ENCODE measurements around the gene LRRC57.

Gene LRRC57

DNA sequence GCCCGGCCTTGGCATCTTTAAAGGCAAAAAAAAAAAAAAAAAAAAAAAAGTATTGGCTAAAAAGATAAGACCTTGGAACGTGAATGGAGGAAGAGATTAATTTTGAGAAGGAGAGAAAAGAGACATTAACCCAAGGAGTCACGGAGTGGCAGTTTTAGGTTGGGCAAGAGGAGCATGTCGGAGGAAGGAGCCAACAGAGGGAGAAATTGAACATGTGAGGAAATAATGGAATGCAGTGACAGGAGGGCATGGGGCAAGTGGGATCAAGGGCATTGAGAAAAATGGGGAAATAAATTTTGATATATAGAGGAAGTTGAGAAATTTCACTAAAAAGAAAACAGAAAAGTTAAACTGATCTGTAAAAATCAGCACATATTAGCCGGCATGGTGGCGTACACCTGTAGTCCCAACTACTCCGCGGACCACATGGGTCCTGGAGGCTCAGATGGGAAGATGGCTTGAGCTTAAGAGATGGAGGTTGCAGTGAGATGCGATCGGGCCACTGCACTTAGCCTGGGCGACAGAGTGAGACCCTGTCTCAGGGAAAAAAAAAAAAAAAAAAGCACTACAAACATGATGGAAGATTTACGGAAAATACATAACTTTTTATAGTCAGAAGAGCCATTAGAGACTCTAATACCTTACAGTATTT, 1.3 kb upstream of the LRRC57 start:
- no peak for FAIRE-seq

DNA sequence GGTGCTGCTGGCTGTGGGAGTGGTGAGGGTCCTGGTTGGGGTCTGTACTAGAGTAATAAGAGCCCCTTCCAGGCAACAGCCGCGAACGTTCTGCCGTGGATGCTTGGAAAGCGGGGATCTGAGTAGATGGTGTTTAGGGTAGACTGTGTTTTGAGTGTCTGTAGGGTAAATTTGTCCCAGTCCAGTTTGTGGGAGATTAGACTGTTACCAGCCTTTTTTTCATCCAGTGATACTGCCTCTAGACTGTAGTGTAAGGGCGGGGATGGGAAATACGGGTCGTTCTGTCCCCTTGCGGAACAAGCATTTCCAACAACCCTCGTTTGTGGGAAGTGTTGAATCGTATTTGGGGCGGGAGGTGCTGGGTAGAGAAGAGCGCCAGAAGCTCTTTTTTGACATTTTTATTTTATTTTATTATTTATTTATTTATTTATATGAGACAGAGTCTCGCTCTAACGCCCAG, 469 bp upstream of the LRRC57 start:
- no peak for FAIRE-seq

DNA sequence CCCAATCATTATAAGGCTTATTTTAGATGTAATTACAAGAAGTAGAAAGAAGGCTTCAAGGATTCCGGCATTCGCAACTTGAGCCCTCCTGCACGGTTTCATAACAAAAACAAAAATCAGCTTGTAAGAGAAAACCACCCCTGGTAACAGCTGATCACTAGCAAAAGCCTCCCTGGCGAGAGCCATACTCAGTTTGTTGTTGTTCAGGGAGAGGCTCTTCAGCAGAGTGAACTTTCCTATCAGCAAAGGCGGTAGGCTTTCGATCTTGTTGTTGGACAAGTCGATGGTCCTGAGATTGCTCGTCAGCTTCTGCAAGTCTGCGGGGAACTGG, 710 bp downstream of the LRRC57 start:
- FAIRE-seq: no peak

DNA sequence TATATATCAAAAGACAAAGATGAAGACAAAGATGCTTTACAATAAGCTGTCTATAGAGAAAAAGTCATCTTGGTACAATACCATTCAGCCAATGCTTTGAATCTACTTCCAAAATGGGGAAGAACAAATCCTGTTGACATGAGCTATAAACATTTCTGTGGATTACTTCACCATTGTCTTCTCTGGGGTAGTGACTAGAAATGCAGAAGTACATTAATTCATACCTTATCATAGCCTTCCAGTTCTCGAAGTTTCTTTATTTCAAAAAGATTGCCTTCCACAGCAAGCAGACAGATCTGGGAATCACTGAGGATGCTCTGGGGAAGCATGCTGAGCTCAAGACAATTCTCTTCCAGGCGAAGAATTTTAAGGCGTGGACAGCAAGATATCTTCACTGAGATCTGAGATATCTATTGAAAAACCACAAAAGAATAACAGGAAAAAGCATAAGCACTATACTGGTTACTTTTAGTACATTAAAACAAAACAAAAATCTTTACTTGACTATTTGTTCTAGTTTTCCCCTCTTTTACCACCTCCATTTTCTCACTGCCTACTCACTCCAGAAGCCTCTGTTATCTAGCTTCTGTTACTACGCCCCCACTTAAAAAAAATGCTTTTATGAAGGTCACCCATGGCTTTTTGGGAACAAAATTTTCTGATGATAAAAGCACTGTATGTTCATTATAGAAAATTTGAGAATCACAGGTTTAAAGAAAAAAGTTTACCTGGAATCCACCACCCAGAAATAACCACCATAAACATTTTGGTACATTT, 3.6 kb downstream of the LRRC57 start:
- FAIRE-seq: no peak

DNA sequence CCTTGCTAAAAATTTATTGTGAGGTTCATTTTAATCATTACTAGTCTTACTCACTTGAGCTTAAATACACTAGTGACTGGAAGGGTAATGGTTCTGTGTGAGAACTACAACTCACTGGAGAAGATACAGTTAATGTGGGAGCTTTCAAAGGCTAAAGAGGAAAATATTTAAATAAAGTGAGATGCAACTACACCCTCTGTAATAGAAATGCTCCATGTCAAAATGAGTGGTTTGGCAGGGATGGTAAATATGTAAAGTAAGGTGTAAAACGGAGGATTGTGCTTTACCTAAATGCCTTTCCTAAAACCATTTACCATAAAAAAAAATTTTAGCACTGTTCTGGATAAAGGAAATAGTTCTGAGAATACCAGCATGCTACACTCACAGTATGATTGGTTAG, 15.3 kb downstream of the LRRC57 start:
- no peak for FAIRE-seq

DNA sequence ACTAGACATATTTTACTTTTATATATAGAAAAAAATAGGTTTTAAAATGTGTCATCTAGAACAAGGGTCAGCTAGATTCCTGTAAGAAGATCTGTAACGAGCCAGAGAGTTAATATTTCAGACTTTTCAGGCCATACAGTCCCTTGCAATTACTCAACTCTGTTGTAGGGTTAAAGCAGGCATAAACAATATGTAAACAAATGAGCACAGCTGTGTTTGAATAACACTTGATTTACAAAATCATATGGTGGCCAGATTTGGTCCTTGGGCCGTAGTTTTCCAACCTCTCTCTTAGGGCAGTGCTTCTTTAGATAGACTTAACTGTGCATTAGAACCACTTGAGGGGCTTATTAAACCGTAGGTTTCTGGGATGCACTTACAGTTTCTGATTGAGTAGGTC, 19.6 kb downstream of the LRRC57 start:
- FAIRE-seq: no peak

DNA sequence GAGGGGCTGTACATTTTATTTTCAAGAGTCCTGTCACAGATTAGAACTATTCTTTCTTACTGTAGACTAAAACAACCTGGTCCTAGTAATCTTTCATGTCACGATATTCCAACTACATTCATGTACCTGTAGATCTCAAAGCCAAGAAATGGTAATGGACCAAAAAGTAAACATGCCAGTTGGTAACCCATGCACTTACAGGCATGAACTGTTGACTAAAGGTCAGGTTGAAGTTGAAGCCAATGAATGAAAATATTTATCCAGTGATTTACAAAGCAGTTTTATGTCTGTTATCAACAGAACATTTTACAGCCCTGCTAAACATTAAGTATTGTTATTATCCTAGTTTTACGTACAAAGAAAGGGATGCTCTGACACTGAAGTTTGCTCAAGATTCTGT, 25.3 kb downstream of the LRRC57 start:
- FAIRE-seq: no peak

DNA sequence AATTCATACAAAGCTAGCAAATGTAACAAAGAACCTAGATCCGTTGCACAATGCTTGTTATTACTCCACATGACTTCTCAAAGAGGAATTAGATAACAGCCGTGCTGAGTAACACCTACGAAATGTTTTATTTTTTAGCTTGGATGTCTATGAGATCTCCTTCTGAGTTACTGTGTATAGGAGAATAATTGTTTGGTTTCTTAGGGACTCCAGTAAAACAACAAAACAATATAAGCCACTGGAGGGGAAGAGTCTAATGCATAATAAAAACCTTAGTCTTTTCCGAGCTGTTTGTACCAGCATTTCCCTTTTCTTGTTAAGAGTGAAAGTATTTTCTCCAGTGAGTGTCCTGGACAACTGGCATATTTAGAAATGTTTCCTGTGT, 37.6 kb downstream of the LRRC57 start:
- no peak for FAIRE-seq

DNA sequence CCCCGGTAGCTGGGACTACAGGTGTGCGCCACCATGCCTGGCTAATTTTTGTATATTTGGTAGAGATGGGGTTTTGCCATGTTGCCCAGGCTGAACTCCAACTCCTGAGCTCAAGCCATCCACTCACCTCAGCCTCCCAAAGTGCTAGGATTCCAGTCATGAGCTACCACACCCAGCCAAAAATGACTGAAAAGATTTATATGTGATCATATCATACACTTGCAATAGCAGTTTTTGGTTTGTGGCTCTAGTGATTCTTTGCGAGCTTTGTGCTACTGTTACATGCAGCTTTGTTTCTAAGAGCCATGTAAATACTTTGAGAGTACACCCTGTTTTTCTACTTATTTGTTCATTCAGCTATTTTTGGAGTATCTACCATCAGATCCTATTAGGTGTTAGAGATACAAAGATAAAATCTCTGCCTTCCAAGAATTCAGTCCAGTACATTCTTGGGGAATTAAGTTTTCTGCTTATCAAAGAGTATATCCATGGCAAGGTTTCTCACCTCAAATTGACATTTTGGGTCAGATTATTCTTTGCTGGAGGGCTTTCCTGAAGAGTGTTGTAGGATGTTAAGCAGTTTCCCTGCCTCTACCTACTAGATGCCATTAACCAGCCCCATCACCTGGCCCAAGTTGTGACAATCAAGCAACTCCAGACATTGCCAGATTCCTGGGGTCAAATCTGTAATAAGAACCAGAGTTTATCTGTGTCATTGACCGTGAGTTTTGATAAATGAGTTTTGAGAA, 38.2 kb downstream of the LRRC57 start:
- no peak for FAIRE-seq

DNA sequence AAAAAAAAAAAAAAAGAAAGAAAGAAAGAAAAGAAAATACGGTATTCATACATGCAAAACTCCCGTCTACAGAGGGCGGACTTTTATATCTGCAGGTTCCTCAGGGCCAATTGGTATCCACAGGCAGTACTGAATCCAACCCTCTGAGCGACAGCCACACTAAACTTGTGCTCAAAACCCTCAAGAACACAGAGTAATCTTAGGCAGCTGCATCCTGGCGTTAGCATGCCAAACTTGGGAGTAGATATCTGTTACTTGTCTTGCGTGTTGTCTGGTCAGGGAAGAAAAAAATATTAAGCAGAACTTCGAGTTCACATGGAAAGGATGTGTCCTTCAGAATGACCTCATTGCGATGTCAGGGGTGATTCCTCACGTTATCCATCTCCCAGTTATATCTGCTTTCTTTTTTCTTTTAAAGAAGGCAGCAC, 40.3 kb downstream of the LRRC57 start:
- no peak for FAIRE-seq

DNA sequence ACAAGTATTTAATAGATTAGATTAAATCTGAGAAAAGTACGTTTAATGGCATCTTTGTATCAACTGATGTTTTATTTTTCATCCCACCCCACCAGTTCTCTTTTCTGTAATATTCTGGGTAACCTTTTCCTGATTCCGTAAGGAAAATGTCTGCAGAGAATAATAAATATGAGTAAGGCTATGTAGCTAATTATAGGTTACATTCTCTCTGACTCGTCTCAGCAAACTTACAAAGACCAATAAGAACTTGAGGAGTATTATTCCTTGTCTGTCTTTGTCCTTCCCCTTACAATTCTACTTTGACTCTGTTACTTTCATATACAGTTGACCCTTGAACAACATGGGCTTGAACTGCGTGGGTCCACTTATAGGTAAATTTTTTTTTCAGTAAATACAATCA, 41.1 kb downstream of the LRRC57 start:
- no peak for FAIRE-seq

DNA sequence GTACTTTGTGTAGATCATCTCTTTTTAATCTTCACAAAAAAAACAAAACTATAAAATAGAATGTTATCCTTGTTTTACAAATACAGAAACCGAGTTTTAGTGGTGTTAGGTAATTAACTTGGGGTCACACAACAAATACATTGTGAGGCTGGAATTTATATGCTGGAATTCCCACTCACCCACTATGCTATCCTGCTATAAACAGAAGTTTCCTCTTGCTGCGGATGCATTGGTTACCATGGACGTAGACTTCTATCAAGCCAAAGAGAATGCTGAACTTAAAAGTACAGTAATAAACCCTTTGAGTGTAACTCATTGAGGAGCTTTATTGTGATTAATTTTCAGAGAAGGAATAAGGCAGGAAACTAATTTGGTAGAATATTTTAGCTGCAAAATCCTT, 44.0 kb downstream of the LRRC57 start:
- FAIRE-seq: no peak

DNA sequence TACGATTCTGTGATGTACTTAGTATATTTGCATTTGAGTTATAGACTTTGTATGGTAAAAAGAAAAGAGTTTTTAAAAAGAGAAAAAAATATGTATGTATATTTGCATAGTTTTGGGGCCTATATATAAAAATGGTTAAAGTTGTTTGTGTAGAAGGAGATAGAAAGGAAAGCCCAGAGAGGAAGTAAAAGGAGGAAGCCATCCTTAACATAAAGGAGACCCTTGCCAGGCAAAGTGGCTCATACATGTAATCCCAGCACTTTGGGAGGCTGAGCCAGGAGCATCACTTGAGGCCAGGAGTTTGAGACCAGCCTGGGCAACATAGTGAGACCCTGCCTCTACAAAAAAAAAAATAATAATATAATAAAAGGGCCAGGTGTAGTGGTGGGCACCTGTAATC, 44.8 kb downstream of the LRRC57 start:
- no peak for FAIRE-seq

DNA sequence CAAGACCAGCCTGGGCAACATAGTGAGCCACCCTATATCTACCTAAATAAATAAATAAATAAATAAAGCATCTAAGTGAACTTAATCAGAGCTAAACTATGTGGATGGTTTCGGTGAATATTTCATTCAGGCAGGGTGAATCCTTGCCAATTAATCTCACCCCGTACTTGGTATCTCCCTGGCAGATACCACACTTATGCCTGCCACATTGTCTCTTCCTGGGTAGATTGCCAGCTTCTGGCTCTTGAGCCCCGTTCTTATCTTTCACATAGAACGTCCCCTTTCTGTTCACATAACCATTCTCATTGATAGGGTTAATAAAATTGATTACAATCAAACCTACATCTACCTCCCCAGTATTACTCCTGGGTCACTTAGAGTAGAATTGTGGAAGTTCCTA, 46.1 kb downstream of the LRRC57 start:
- FAIRE-seq: no peak

DNA sequence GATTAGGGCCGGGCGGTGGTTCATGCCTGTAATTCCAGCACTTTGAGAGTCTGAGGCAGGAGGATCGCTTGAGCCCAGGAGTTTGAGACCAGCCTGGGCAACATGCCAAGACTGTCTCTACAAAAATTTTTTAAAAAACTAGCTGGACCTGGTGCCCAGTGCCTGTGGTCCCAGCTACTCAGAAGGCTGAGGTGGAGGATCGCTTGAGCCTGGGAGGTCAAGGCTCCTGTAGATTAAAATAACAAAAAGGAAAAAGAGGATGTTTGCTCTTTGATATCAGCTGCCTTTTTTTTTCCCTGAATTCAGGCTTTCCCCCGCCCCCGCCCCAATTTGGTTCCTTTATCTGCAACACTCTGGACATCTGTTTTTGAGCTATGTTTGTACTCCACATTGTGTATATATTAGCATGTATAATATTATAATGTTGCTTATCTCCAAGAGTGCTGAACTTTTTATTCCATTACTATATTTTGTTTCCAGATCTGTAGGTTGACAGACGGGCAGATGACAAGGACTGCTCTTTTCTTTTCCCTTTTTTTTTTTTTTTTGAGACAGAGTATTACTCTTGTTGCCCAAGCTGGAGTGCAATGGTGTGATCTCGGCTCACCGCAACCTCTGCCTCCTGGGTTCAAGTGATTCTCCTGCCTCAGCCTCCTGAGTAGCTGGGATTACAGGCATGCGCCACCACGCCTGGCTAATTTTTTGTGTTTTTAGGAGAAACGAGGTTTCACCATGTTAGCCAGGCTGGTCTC, 48.6 kb downstream of the LRRC57 start:
- no peak for FAIRE-seq

DNA sequence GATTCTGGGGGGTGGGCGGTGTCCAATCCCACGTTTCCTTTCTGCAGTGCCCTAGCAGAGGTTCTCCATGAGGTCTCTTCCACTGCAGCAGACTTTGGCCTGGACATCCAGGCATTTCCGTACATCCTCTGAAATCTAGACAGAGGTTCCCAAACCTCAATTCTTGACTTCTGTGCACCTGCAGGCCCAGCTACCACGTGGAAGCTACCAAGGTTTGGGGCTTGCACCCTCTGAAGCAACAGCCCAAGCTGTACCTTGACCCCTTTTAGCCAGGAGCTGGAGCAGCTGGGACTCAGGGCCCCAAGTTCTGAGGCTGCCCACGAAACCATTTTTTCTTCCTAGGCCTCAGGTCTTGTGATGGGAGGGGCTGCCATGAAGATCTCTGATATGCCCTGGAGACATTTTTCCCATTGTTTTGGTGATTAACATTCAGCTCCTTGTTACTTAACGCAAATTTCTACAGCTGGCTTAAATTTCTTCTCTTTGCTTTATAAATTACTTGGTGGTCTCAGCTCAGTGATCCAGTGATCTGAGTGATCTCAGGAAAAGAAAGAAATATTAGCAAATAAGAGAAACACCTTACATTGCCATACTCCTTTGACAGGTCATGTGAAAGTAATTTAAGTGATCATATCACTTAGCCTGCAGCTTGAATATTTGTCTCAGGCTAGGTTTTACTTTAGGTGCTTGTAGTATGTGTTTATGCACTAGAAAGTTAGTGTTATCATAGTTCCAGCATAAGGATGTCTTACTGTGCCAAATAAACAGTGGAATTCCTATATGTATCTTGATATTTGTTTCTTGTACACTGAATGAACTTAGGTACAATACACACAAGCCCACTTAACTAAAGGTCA, 50.2 kb downstream of the LRRC57 start:
- FAIRE-seq: no peak

DNA sequence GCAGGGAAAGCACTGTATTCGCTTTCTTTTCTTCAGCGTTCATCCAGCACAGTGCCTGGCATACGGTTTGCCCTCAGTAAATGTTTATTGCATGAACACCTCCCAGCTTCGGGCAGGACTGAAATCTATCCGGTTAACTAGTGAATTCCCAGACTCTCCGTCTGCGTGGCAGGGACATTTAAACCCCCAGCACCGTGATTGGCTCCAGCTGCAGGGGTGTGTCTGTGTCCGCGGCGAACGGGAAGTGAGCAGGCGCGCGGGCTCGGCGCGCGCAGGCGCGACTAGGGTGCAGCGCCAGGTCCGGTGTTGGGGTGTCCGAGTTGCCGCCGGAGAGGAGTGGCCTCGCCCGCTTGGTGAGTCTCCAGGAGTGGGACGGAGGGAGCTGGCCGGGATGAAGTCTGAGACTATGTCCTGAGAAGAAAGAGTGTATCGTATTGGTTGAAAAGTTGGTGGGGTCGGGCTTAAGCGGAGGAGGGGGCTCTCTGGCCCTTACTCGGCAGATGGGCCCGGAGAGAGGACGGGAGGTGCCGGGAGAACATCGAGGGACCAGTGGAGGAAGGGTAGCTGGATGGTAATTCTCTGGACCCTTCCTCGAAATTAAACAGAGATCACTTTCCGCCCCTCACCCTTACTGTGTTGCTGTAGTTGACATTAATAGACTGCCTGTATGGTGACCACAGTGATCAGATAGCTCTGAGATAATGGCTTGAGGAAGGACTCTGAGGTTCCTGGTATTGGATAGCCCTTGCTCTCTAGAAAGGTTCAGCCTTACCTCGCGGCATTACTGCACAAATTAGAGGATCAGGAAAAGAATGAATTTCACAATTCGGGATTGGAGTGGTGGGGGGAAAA, 53.0 kb downstream of the LRRC57 start, which contains the start of gene SNAP23:
Gene SNAP23, plus strand, starts transcription at position 274 of the 852 bp plus-strand sequence. CDS start 16,213 bp downstream, outside the sequence.
- no peak for FAIRE-seq

DNA sequence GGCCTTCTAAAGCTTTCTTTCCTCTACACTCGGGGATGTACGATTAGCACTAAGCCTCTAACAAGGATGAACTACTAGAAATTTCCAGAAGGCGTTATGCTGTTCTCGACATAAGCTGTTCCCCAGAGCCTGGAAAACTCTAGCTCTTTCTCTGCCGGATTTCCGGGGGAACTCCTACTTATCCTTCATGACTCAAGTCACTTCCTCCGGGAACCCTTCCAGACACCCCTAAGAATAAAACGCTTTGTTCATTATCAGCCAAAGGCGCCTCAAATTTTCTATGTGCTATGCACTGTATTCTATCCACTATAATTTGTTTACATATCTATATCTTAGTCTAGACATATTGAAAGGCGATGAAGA, 53.6 kb downstream of the LRRC57 start:
- FAIRE-seq: no peak

DNA sequence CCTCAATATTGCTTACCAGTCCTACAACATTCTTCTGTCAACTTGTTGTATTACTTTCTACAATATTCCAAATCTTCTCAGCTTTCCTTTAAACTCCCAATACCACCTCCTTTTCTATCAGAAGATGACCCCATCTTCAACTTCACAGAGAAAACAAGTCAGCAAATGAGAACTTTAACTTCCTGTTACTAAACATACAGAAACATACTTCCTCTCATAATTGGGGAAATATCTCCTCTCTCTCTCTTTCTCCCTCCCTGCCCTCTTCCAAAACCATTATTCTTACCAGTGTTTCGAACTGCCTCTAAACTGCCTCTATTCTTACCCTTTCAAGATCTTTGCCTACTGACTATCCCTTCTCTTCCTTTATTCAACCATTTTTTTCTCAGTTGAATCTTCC, 54.9 kb downstream of the LRRC57 start:
- FAIRE-seq: no peak

DNA sequence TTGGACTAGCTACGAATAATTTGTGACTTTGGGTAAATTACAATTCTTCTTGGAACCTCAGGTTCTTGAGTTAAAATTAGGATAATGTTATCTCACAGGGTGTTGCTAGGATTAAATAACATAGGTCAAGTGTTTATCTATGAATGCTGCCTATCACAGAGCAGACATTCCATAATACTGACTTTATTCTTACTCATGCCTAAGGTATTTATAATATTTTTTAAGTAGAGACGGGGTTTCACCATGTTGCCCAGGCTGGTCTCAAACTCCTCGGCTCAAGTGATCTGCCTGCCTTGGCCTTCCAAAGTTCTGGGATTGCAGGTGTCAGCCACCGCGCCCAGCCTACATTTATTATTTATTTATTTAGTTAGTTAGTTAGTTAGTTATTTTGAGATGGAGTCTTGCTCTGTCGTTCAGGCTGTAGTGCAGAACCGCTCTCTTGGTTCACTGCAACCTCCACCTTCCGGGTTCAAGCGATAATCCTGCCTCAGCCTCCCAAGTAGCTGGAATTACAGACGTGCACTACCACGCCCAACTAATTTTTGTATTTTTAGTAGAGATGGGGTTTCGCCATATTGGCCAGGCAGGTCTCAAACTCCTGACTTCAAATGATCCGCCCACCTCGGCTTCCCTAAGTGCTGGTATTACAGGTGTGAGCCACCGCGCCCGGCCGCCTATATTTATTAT, 56.9 kb downstream of the LRRC57 start:
- no peak for FAIRE-seq

All from colon (tissue), 2 donors.